Neuronal stem cell (in vitro differentiated cells): ENCODE results near the gene MRPL36.
A peak's percentile ranks its signal among the peaks of the same experiment; 100 is the strongest.

ENCODE experiments used
- DNase-seq: peaks from one replicate; pipeline ENCODE4 v3.0.0-alpha.2; 2013; ENCODE audit warnings: low spot score
- H2AFZ ChIP-seq: one replicate; pipeline ENCODE4 v1.6.1; 2013; ENCODE audit warnings: mild to moderate bottlenecking, low read length, inconsistent platforms
- H2AK5ac ChIP-seq: 2 replicates; pipeline ENCODE4 v1.6.1; 2013; ENCODE audit warnings: low read depth, mild to moderate bottlenecking, inconsistent platforms, low read length, moderate library complexity, mixed read lengths
- H2BK120ac ChIP-seq: 2 replicates; pipeline ENCODE4 v1.6.1; 2013; ENCODE audit warnings: low read depth, mild to moderate bottlenecking, inconsistent platforms, low read length, moderate library complexity, mixed read lengths
- H2BK12ac ChIP-seq: one replicate; pipeline ENCODE4 v1.6.1; 2013; ENCODE audit warnings: low read length, inconsistent platforms
- H2BK15ac ChIP-seq: 2 replicates; pipeline ENCODE4 v1.6.1; 2013; ENCODE audit warnings: mild to moderate bottlenecking, low read length, inconsistent platforms, mixed read lengths
- H2BK5ac ChIP-seq: one replicate; pipeline ENCODE4 v1.6.1; 2013; ENCODE audit warnings: inconsistent platforms, mild to moderate bottlenecking, low read length, moderate library complexity
- H3K14ac ChIP-seq: one replicate; pipeline ENCODE4 v1.6.1; 2013; ENCODE audit warnings: low read length, inconsistent platforms
- H3K18ac ChIP-seq: 2 replicates; pipeline ENCODE4 v1.6.1; 2013; ENCODE audit warnings: low read length, inconsistent platforms
- H3K23ac ChIP-seq: 2 replicates; pipeline ENCODE4 v1.6.1; 2013; ENCODE audit warnings: low read depth, mild to moderate bottlenecking, mixed read lengths, low read length, inconsistent platforms; ENCODE audit not compliant: poor library complexity
- H3K27ac ChIP-seq: replicated peaks from 3 replicates; pipeline ENCODE4 v1.5.1; 2013; ENCODE audit warnings: low read length, inconsistent platforms
- H3K27me3 ChIP-seq, 3 experiments: 2 replicates each; pipeline ENCODE4 v1.6.1; 2013; ENCODE audit warnings: low read length in 3 of 3, mild to moderate bottlenecking in 2 of 3, inconsistent platforms in 1 of 3, low read depth in 1 of 3, mixed read lengths in 1 of 3, moderate library complexity in 1 of 3; ENCODE audit not compliant: control insufficient read depth in 3 of 3, insufficient read depth in 3 of 3
- H3K36me3 ChIP-seq, 2 donors: replicated peaks in 1 of 2; 2 replicates each; pipeline ENCODE4 v1.6.1; 2013; ENCODE audit warnings: low read length in 2 of 2; ENCODE audit not compliant: control insufficient read depth in 2 of 2, insufficient read depth in 2 of 2
- H3K4ac ChIP-seq: 2 replicates; pipeline ENCODE4 v1.6.1; 2013; ENCODE audit warnings: inconsistent platforms, mild to moderate bottlenecking, low read length, moderate library complexity
- H3K4me1 ChIP-seq, 2 donors: 1 replicate in 1 of 2; 2 replicates in 1 of 2; pipeline ENCODE4 v1.6.1; 2013; ENCODE audit warnings: low read length in 2 of 2, low read depth in 1 of 2; ENCODE audit not compliant: control insufficient read depth in 2 of 2, insufficient read depth in 1 of 2
- H3K4me2 ChIP-seq: one replicate; pipeline ENCODE4 v1.6.1; 2013; ENCODE audit warnings: mild to moderate bottlenecking, low read length, inconsistent platforms; ENCODE audit not compliant: insufficient read depth, poor library complexity, severe bottlenecking
- H3K4me3 ChIP-seq, 2 donors: 2 replicates each; pipeline ENCODE4 v1.5.1; 2013; ENCODE audit warnings: low read length in 2 of 2, mild to moderate bottlenecking in 2 of 2, inconsistent platforms in 1 of 2, moderate library complexity in 1 of 2
- H3K79me1 ChIP-seq: one replicate; pipeline ENCODE4 v1.6.1; 2013; ENCODE audit warnings: low read depth, mild to moderate bottlenecking, inconsistent platforms, low read length, moderate library complexity
- H3K9ac ChIP-seq: one replicate; pipeline ENCODE4 v1.6.1; 2013; ENCODE audit warnings: mild to moderate bottlenecking, low read depth, low read length, inconsistent platforms; ENCODE audit not compliant: poor library complexity
- H3K9me3 ChIP-seq, 2 donors: replicated peaks in 1 of 2; 2 replicates each; pipeline versions ENCODE3 to v1.6.1; 2013; ENCODE audit warnings: low read length in 2 of 2, mild to moderate bottlenecking in 2 of 2, inconsistent platforms in 1 of 2, low read depth in 1 of 2, mixed read lengths in 1 of 2, moderate library complexity in 1 of 2; ENCODE audit not compliant: control insufficient read depth in 2 of 2, insufficient read depth in 1 of 2
- H4K8ac ChIP-seq: one replicate; pipeline ENCODE4 v1.6.1; 2013; ENCODE audit warnings: low read depth, mild to moderate bottlenecking, inconsistent platforms, low read length, moderate library complexity
- H4K91ac ChIP-seq: one replicate; pipeline ENCODE4 v1.6.1; 2013; ENCODE audit warnings: low read length, low read depth, mild to moderate bottlenecking, inconsistent platforms; ENCODE audit not compliant: poor library complexity
- WGBS, 2 donors: extraction: QIAGEN DNeasy Blood & Tissue Kit; methylation state at CpG; one replicate each; pipeline ENCODE4 v1.1.7; 2013; ENCODE audit warnings: missing lambda C conversion rate in 2 of 2, mixed read lengths in 1 of 2; ENCODE audit not compliant: insufficient read length in 2 of 2, insufficient replicate concordance in 1 of 2; ENCODE audit errors: extremely low coverage in 2 of 2; 5-methylcytosine and 5-hydroxymethylcytosine counted together

Gene MRPL36

DNA sequence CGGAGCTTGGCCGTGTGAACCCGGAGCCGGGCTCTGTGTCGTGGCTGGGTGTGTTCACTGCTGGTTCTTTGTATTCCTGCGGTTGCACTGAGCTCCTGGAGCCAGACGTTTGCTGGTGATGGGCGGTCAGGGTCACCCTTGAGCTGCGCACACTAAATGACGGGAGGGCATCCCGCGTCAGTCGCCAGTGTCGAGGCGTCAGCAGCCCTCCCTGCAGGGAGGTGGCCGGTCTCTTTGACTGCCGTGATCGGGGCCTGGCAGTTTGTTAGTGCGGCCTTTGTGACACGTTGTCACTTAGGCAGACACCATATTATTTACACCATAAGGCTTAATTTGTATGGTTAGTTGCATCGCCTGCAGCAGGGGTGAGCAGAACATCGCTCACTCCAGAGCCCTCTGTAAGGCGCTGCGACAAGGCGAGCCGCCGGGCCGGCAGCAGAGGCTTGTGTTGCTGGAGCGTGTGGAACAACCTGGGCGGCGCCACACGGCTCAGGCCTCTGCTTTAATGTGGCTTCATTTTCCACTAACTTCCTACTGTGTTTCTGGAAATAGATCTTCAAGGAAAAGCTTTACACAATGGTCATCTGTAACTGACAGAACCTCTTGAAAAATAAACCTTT lies 9.9 kb upstream of the MRPL36 start:
- H4K8ac ChIP-seq, result no peak overlapping the region
- no peak overlapping the region for H3K27ac ChIP-seq
- H3K36me3 ChIP-seq, result peaks cover 52 to 99% of the 10 kb centered on the region in 2 donors
- no peak overlapping the region for H2AFZ ChIP-seq
- H2AK5ac ChIP-seq, result no peak overlapping the region
- H2BK120ac ChIP-seq, result no peak overlapping the region
- DNase-seq, result no peak
- H3K9me3 ChIP-seq, result peaks cover 0 to 26% of the 10 kb centered on the region in 2 donors
- no peak overlapping the region for H3K4me3 ChIP-seq
- H2BK12ac ChIP-seq, result no peak overlapping the region
- H3K4me1 ChIP-seq, result peaks cover 0 to 4% of the 10 kb centered on the region in 2 donors
- no peak overlapping the region for H4K91ac ChIP-seq
- peaks cover 11% of the 10 kb centered on the region for H3K79me1 ChIP-seq
- no peak overlapping the region for H2BK15ac ChIP-seq
- H3K4ac ChIP-seq, result no peak overlapping the region
- no peak overlapping the region for H2BK5ac ChIP-seq
- peak overlapping the region; percentile 92 for H3K23ac ChIP-seq
- H3K4me2 ChIP-seq, result no peak overlapping the region
- H3K18ac ChIP-seq, result peak overlapping the region; percentile 66
- peak overlapping the region; percentile 31 for H3K14ac ChIP-seq
- WGBS, 2 donors, result no CpG with 5 or more reads among the region's 32 CpGs
- H3K27me3 ChIP-seq, result no peaks in the 10 kb centered on the region
- no peak overlapping the region for H3K9ac ChIP-seq

DNA sequence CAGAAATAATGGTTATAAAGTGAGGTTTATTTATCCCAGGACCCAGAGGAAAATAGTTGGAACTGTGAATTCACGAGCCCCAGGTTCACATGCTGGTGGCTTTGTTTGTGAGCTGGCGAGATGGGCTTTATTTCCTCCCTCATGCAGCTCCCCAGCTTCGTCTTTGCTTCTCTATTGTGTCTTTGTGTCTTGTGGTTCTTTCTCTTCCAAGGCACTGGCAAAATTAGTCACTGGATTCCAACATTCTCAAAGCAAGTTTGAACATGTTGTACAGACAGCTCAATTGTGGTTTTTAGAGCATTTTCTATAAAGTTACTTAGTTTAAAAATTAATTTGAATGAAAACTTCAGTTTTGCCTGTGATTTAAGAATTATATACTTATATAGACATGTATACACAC lies 8.8 kb upstream of the MRPL36 start:
- Histone ChIP-seq H3K27ac (peak overlapping the region; percentile 45), H3K36me3 (peaks cover 56 to 99% of the 10 kb centered on the region in 2 donors)
- WGBS, 2 donors, result no CpG with 5 or more reads among the region's 3 CpGs

DNA sequence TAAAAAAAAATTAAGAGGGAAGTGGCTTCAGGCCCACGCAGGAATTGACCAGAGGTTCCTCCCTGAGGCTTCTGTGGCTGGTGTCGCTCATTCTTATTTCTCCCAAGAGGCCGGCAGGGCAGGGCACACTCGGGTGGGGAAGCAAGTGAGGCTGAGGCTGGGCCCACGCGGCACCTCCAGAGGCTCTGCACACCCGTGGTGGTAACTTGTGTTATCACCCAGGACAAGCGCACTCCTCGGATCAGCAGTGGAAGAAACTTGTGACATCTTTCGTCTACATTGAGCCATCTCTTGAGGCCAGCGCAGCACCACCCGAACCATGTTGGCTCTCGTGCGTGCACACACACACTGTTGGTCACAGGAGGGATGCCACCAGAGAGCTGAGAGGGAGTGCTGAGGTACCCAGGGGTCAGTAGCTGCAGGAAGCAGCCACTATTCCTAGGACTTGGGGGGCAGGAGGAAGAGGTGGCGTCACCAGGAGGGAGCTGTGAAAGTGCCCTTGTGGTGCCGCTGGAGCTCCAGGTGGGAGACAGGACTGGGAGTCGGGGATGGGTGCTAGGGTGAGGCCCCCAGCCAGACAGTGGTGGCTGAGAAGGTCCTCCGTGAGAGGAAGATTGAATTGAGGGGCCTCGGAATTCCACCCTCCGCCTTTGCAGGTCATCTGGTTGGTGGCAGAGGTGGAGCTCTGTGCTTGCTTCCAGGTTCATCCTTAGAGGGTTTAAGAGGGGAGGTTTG lies 8.0 kb upstream of the MRPL36 start:
- Histone ChIP-seq H2BK120ac (no peak overlapping the region), H3K9ac (no peak overlapping the region), H3K18ac (peak overlapping the region; percentile 5), H2BK12ac (no peak overlapping the region), H4K8ac (no peak overlapping the region), H3K27ac (peak overlapping the region; percentile 45), H3K4me3 (no peak overlapping the region), H2BK5ac (no peak overlapping the region), H3K9me3 (peaks cover 0 to 26% of the 10 kb centered on the region in 2 donors), H3K36me3 (peaks cover 58 to 100% of the 10 kb centered on the region in 2 donors), H3K4me2 (no peak overlapping the region), H2AK5ac (no peak overlapping the region), H3K14ac (no peak overlapping the region), H4K91ac (peak overlapping the region; percentile 46), H3K23ac (peak overlapping the region; percentile 51), H2BK15ac (no peak overlapping the region), H3K4me1 (peaks cover 2 to 4% of the 10 kb centered on the region in 2 donors), H3K4ac (peak overlapping the region; percentile 32), H3K27me3 (no peaks in the 10 kb centered on the region), H3K79me1 (peaks cover 12% of the 10 kb centered on the region), H2AFZ (no peak overlapping the region)
- DNase-seq, result no peak
- WGBS, 2 donors, result no CpG with 5 or more reads among the region's 20 CpGs

More for the DNA sequence above, 8.8 kb upstream of the MRPL36 start:
- H3K4me1 ChIP-seq, result peaks cover 0 to 4% of the 10 kb centered on the region in 2 donors
- no peak overlapping the region for H2BK120ac ChIP-seq
- no peak overlapping the region for H3K23ac ChIP-seq
- no peak overlapping the region for H3K9ac ChIP-seq
- no peak overlapping the region for H2BK5ac ChIP-seq
- no peak overlapping the region for H3K4me3 ChIP-seq
- no peak overlapping the region for H3K4me2 ChIP-seq
- H3K18ac ChIP-seq, result no peak overlapping the region
- no peak overlapping the region for H2AK5ac ChIP-seq
- H4K8ac ChIP-seq, result no peak overlapping the region
- H3K27me3 ChIP-seq, result no peaks in the 10 kb centered on the region
- no peak overlapping the region for H2BK15ac ChIP-seq
- H2BK12ac ChIP-seq, result no peak overlapping the region
- H2AFZ ChIP-seq, result no peak overlapping the region
- H3K9me3 ChIP-seq, result peaks cover 0 to 26% of the 10 kb centered on the region in 2 donors
- DNase-seq, result no peak
- no peak overlapping the region for H3K4ac ChIP-seq
- no peak overlapping the region for H3K14ac ChIP-seq
- peaks cover 13% of the 10 kb centered on the region for H3K79me1 ChIP-seq
- H4K91ac ChIP-seq, result no peak overlapping the region

GRCh38 chr5:1806974-1807373 lies 7.3 kb upstream of the MRPL36 start:
- DNase-seq, result no peak
- Histone ChIP-seq H3K4me2 (no peak overlapping the region), H2BK15ac (no peak overlapping the region), H2AFZ (no peak overlapping the region), H3K4me3 (no peak overlapping the region), H4K91ac (no peak overlapping the region), H3K14ac (no peak overlapping the region), H3K9me3 (peaks cover 0 to 26% of the 10 kb centered on the region in 2 donors), H3K4me1 (peaks cover 4% of the 10 kb centered on the region in 2 donors), H3K18ac (no peak overlapping the region), H2BK5ac (no peak overlapping the region), H3K27ac (no peak overlapping the region), H2BK12ac (no peak overlapping the region), H3K9ac (no peak overlapping the region), H4K8ac (no peak overlapping the region), H2BK120ac (no peak overlapping the region), H3K4ac (no peak overlapping the region), H3K36me3 (peaks cover 54 to 97% of the 10 kb centered on the region in 2 donors), H3K27me3 (no peaks in the 10 kb centered on the region), H3K23ac (no peak overlapping the region), H3K79me1 (peaks cover 12% of the 10 kb centered on the region), H2AK5ac (no peak overlapping the region)
- 100% methylated on average over 1 of the region's 16 CpGs; no CpG with 5 or more reads in 1 of the 2 donors for WGBS, 2 donors
